ENCODE data around the gene CDH11. TPM values are rescaled to one million over a fixed set of nuclear protein-coding genes. Genes with fewer than 3 reads are reported as not detected.

The CDH11 gene
- total RNA-seq, 2 donors from 2014 or later: not detected

GRCh38 chr16:65111306-65111705 lies 10.6 kb downstream of the CDH11 start:
- Mint-ChIP-seq H3K27me3 (ENCODE audit: low read depth) (no peaks in the 10 kb centered on the region), H3K4me1 (ENCODE audit: low read depth) (no peaks in the 10 kb centered on the region), H3K9me3 (no peaks in the 10 kb centered on the region), H3K27ac (no peak overlapping the region), H3K36me3 (ENCODE audit: insufficient read depth in 2 of 2) (no peaks in the 10 kb centered on the region), H3K4me3 (no peak overlapping the region)
- DNase-seq: no peak
- no peak for ATAC-seq (replicated peaks in 1 of 2)

DNA sequence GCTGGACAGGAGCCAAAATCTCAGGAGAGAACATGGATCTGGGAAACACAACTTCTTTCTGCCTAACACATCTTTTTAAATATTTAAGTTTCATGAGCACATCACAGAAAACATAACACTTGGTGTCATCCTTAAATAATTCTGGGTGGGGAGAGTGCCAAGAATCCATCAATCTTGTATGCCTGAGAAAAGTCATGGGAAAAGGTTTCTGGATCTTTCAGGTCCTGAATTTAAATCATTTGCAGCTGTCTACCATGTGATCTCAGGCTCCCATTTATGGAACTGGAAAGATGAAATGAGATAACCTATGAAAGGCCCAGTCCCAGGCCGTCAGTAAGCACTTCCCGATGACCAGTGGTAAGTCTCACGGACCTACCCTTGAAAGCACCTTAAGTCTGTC lies 15.1 kb downstream of the CDH11 start:
- DNase-seq (no peak), ATAC-seq (replicated peaks in 1 of 2) (no peak)
- Mint-ChIP-seq H3K9me3 (no peaks in the 10 kb centered on the region), H3K4me1 (ENCODE audit: low read depth) (no peaks in the 10 kb centered on the region), H3K27ac (no peak overlapping the region), H3K27me3 (ENCODE audit: low read depth) (no peaks in the 10 kb centered on the region), H3K36me3 (ENCODE audit: insufficient read depth in 2 of 2) (no peaks in the 10 kb centered on the region), H3K4me3 (no peak overlapping the region)

- Mint-ChIP-seq H3K4me3 (no peak overlapping the region), H3K27me3 (ENCODE audit: low read depth) (no peaks in the 10 kb centered on the region), H3K36me3 (ENCODE audit: insufficient read depth in 2 of 2) (no peaks in the 10 kb centered on the region), H3K9me3 (peaks cover 0 to under 1% of the 10 kb centered on the region in 2 donors), H3K27ac (no peak overlapping the region), H3K4me1 (ENCODE audit: low read depth) (no peaks in the 10 kb centered on the region)
- ATAC-seq (replicated peaks in 1 of 2) (no peak), DNase-seq (no peak)
Observed at GRCh38 chr16:65105171-65105570, 16.7 kb downstream of the CDH11 start.

- H3K9me3 Mint-ChIP-seq: peaks cover 2 to 5% of the 10 kb centered on the region in 2 donors
Observed at GRCh38 chr16:65104471-65104870, 17.4 kb downstream of the CDH11 start.

GRCh38 chr16:65102326-65102725 lies 19.5 kb downstream of the CDH11 start:
- Mint-ChIP-seq H3K4me1 (ENCODE audit: low read depth) (no peaks in the 10 kb centered on the region), H3K9me3 (peaks cover 2 to 5% of the 10 kb centered on the region in 2 donors), H3K4me3 (no peak overlapping the region), H3K27ac (no peak overlapping the region), H3K36me3 (ENCODE audit: insufficient read depth in 2 of 2) (no peaks in the 10 kb centered on the region), H3K27me3 (ENCODE audit: low read depth) (no peaks in the 10 kb centered on the region)
- no peak for ATAC-seq (replicated peaks in 1 of 2)
- DNase-seq: no peak

More at GRCh38 chr16:65104471-65104870, 17.4 kb downstream of the CDH11 start:
- no peaks in the 10 kb centered on the region for H3K27me3 Mint-ChIP-seq (ENCODE audit: low read depth)
- ATAC-seq (replicated peaks in 1 of 2) (no peak), DNase-seq (no peak)
- H3K4me3 Mint-ChIP-seq: no peak overlapping the region
- no peaks in the 10 kb centered on the region for H3K4me1 Mint-ChIP-seq (ENCODE audit: low read depth)
- no peak overlapping the region for H3K27ac Mint-ChIP-seq
- no peaks in the 10 kb centered on the region for H3K36me3 Mint-ChIP-seq (ENCODE audit: insufficient read depth in 2 of 2)

DNA sequence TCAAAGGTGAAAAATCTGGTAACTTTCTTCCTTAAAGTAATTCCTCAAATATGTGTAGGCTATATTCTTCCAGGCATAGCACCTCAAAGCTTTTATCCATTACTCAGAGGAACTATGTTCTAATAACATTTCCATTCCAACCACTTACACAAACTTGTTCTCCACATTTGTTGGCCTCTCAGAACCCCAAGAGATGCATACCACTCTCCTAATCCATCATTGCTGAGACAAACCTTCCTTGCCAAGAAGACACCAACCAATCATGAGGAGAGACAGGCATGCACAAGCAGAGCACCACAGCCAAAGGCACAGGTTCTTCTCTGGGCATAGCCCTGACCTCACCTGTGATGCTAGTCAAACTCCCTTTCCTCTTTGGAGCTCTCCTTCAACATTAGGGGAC lies 20.9 kb downstream of the CDH11 start:
- Mint-ChIP-seq H3K27ac (no peak overlapping the region), H3K9me3 (peaks cover 2 to 5% of the 10 kb centered on the region in 2 donors), H3K27me3 (ENCODE audit: low read depth) (no peaks in the 10 kb centered on the region), H3K4me1 (ENCODE audit: low read depth) (no peaks in the 10 kb centered on the region), H3K4me3 (no peak overlapping the region), H3K36me3 (ENCODE audit: insufficient read depth in 2 of 2) (no peaks in the 10 kb centered on the region)
- DNase-seq: no peak
- no peak for ATAC-seq (replicated peaks in 1 of 2)

GRCh38 chr16:65099607-65100006 lies 22.3 kb downstream of the CDH11 start:
- DNase-seq (no peak), ATAC-seq (replicated peaks in 1 of 2) (no peak)
- Mint-ChIP-seq H3K4me1 (ENCODE audit: low read depth) (no peaks in the 10 kb centered on the region), H3K36me3 (ENCODE audit: insufficient read depth in 2 of 2) (no peaks in the 10 kb centered on the region), H3K27me3 (ENCODE audit: low read depth) (no peaks in the 10 kb centered on the region), H3K9me3 (peaks cover 2 to 5% of the 10 kb centered on the region in 2 donors), H3K27ac (no peak overlapping the region), H3K4me3 (no peak overlapping the region)

DNA sequence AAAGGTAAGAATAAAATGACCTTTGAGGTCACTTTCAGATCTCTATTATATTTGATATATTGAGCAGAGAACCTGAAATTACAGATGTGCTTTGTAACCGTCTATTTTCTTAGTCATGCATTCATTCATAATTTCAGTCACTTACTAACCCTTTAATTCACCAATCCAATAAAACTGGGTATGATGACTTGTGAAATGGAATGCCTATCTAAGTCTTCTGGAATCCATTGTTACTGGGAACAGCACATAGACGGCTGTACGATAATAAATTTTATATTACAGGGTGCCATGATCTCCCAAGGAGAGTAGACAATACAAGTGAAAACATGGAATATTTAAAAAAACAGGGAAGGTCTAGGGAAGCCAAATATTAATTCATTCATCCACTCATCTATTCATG lies 22.9 kb downstream of the CDH11 start:
- Mint-ChIP-seq H3K4me1 (ENCODE audit: low read depth) (no peaks in the 10 kb centered on the region), H3K27me3 (ENCODE audit: low read depth) (no peaks in the 10 kb centered on the region), H3K4me3 (no peak overlapping the region), H3K36me3 (ENCODE audit: insufficient read depth in 2 of 2) (no peaks in the 10 kb centered on the region), H3K27ac (no peak overlapping the region), H3K9me3 (peaks cover 2 to 5% of the 10 kb centered on the region in 2 donors)
- DNase-seq (no peak), ATAC-seq (replicated peaks in 1 of 2) (no peak)

DNA sequence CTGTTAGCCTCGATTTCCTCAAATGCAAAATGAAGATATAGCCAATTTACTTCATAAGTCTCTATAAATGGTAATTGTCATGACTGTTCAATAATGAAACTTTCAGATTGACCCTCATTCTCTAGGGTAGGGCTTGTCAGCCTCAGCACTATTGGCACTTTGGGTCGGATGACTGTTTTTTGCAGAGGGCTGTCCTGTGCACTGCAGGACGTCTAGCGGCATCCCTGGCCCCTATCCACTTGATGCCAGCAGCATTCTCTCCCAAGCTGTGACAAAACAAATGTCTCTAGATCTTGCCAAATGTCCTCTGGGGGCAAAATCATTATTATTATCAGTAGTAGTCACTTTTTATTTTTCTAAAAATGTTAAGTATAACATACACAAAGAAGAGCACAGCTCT lies 24.6 kb downstream of the CDH11 start:
- no peaks in the 10 kb centered on the region for H3K4me1 Mint-ChIP-seq (ENCODE audit: low read depth)
- DNase-seq: no peak
- H3K27me3 Mint-ChIP-seq (ENCODE audit: low read depth): no peaks in the 10 kb centered on the region
- no peak overlapping the region for H3K4me3 Mint-ChIP-seq
- peaks cover 2 to 5% of the 10 kb centered on the region in 2 donors for H3K9me3 Mint-ChIP-seq
- H3K27ac Mint-ChIP-seq: no peak overlapping the region
- no peak for ATAC-seq (replicated peaks in 1 of 2)
- no peaks in the 10 kb centered on the region for H3K36me3 Mint-ChIP-seq (ENCODE audit: insufficient read depth in 2 of 2)

DNA sequence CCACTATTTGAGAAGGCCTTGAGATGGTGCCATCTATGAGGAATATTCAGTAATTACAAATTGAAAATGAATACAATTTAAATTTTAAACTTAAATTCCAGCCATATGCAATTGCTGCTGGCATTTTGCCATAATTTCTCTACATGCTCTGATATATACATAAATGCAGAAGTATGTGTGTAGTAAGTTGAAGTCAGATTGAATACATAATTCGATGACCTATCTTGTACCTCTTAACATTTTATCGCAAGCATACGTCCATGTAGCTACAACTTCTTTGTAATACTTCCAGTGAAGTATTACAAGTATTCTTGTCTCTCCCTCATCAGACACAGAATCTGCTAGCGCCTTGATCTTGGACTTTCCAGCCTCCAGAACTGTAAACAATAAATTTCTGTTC lies 26.0 kb downstream of the CDH11 start:
- Mint-ChIP-seq H3K27me3 (ENCODE audit: low read depth) (no peaks in the 10 kb centered on the region), H3K27ac (no peak overlapping the region), H3K4me3 (no peak overlapping the region), H3K4me1 (ENCODE audit: low read depth) (no peaks in the 10 kb centered on the region), H3K36me3 (ENCODE audit: insufficient read depth in 2 of 2) (no peaks in the 10 kb centered on the region), H3K9me3 (peaks cover 2 to 5% of the 10 kb centered on the region in 2 donors)
- ATAC-seq (replicated peaks in 1 of 2): no peak
- DNase-seq: no peak

- Mint-ChIP-seq H3K27ac (no peak overlapping the region), H3K9me3 (peaks cover 2 to 5% of the 10 kb centered on the region in 2 donors), H3K36me3 (ENCODE audit: insufficient read depth in 2 of 2) (no peaks in the 10 kb centered on the region), H3K4me3 (no peak overlapping the region), H3K4me1 (ENCODE audit: low read depth) (no peaks in the 10 kb centered on the region), H3K27me3 (ENCODE audit: low read depth) (no peaks in the 10 kb centered on the region)
- ATAC-seq (replicated peaks in 1 of 2): no peak
- no peak for DNase-seq
Observed at GRCh38 chr16:65095090-65095728, 26.7 kb downstream of the CDH11 start.

DNA sequence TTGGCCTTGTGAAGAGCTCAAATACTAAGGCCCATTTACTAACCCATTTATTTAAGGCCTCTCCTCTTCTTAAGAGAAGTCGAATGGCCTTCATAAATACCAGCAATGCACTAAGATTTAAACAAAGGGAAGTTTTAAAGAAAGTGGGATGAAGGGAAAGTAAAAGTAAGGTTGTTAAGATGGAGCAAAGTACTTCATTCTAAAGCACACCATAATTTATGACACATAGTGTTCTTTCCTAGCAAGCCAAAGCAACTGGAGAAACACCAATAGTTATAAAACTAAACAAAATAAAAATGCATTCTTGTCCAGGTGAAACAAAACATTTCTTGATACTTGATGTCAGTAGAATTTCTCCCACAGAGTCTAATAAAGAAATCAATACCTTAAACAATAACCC lies 27.9 kb downstream of the CDH11 start:
- ATAC-seq (replicated peaks in 1 of 2) (no peak), DNase-seq (no peak)
- H3K9me3 Mint-ChIP-seq: no peaks in the 10 kb centered on the region
- H3K36me3 Mint-ChIP-seq (ENCODE audit: insufficient read depth in 2 of 2): no peaks in the 10 kb centered on the region
- H3K4me3 Mint-ChIP-seq: no peak overlapping the region
- no peaks in the 10 kb centered on the region for H3K27me3 Mint-ChIP-seq (ENCODE audit: low read depth)
- H3K27ac Mint-ChIP-seq: no peak overlapping the region
- no peaks in the 10 kb centered on the region for H3K4me1 Mint-ChIP-seq (ENCODE audit: low read depth)

- H3K27ac Mint-ChIP-seq: no peak overlapping the region
- no peaks in the 10 kb centered on the region for H3K27me3 Mint-ChIP-seq (ENCODE audit: low read depth)
- H3K4me1 Mint-ChIP-seq (ENCODE audit: low read depth): no peaks in the 10 kb centered on the region
- ATAC-seq (replicated peaks in 1 of 2) (no peak), DNase-seq (no peak)
- peaks cover 0 to 3% of the 10 kb centered on the region in 2 donors for H3K9me3 Mint-ChIP-seq
- no peaks in the 10 kb centered on the region for H3K36me3 Mint-ChIP-seq (ENCODE audit: insufficient read depth in 2 of 2)
- H3K4me3 Mint-ChIP-seq: no peak overlapping the region
Observed at GRCh38 chr16:65083164-65083857, 38.6 kb downstream of the CDH11 start.

- H3K4me3 Mint-ChIP-seq: no peak overlapping the region
- H3K4me1 Mint-ChIP-seq (ENCODE audit: low read depth): no peaks in the 10 kb centered on the region
- H3K9me3 Mint-ChIP-seq: peaks cover 0 to 3% of the 10 kb centered on the region in 2 donors
- DNase-seq (no peak), ATAC-seq (replicated peaks in 1 of 2) (no peak)
- H3K27me3 Mint-ChIP-seq (ENCODE audit: low read depth): no peaks in the 10 kb centered on the region
- no peaks in the 10 kb centered on the region for H3K36me3 Mint-ChIP-seq (ENCODE audit: insufficient read depth in 2 of 2)
- no peak overlapping the region for H3K27ac Mint-ChIP-seq
Observed at GRCh38 chr16:65079549-65079948, 42.3 kb downstream of the CDH11 start.
